GM12891 (cell line): Measurements from ENCODE around the gene FAM222A.

ENCODE experiments used
- DNase-seq: peaks from one replicate; pipeline ENCODE4 v3.0.0; 2011; ENCODE audit warnings: low spot score; ENCODE audit not compliant: insufficient read length
- FAIRE-seq: peaks from 2 replicates; lab custom pipeline; 2011; peaks lifted over from hg19 to GRCh38; lab: Jason Lieb, UNC
- PAX5 ChIP-seq: IDR thresholded peaks from 2 replicates; pipeline ENCODE4 v1.6.1; 2011; ENCODE audit warnings: low read length, moderate library complexity, mild to moderate bottlenecking; ENCODE audit not compliant: insufficient read depth, severe bottlenecking
- POLR2A ChIP-seq: IDR thresholded peaks from 2 replicates; pipeline ENCODE4 v1.6.1; 2011; ENCODE audit warnings: low read depth, low read length, control low read depth
- POLR2AphosphoS5 ChIP-seq: IDR thresholded peaks from 2 replicates; pipeline ENCODE4 v1.6.1; 2011; ENCODE audit warnings: low read depth, low read length, control low read depth
- POU2F2 ChIP-seq: IDR thresholded peaks from 2 replicates; pipeline ENCODE4 v1.6.1; 2011; ENCODE audit warnings: low read depth, mild to moderate bottlenecking, control low read depth, low read length, moderate library complexity
- SPI1 ChIP-seq: IDR thresholded peaks from 2 replicates; pipeline ENCODE4 v1.6.1; 2011; ENCODE audit warnings: low read depth, low read length, control low read depth
- TAF1 ChIP-seq: IDR thresholded peaks from 2 replicates; pipeline ENCODE4 v1.6.1; 2011; ENCODE audit warnings: low read depth, low read length, control low read depth

The FAM222A gene

DNA sequence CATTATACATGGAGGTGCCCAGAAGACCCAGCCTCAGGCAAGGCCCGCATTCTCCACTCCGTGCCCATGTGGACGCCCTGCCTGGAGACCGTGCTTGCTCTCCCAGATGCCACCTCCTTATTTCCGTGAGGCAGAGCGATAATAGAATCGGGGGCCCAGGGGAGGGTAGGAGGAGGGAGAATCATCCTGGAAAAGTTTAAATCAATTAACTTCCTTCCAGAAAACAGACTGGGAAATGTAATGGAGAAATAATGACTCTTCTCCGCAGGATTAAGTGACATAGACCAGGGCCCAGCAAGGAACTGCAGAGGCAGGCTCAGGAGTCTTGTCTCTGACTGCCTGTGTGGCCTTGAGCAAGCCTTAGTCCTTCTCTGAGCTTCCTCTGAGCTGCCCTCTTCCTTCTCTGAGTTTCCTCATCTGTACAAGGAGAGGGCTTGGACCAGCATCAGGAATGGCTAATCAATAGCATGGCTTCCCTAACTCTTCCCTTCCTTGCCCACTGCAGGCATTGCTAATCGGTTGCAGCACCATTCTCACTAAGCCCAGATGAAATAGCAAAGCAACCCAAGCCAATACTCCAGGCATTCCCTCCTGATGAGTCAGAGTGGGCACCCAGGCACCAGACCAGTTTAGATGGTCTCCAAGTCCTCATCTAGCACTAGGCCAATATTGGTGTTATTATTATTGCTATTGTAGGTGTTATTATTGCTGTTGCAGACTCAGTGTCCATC lies 11.3 kb upstream of the FAM222A start:
- no peak for DNase-seq
- TF ChIP-seq TAF1: no peak
- no peak for TF ChIP-seq POU2F2
- no peak for TF ChIP-seq POLR2AphosphoS5
- no peak for TF ChIP-seq SPI1
- no peak for TF ChIP-seq POLR2A
- TF ChIP-seq PAX5: no peak
- FAIRE-seq: no peak

- DNase-seq (no peak), FAIRE-seq (no peak)
- TF ChIP-seq POU2F2 (no peak), POLR2A (no peak), PAX5 (no peak), TAF1 (no peak), POLR2AphosphoS5 (no peak), SPI1 (no peak)
These were observed 9.9 kb upstream of the FAM222A start for GRCh38 chr12:109703684-109704083.

GRCh38 chr12:109704371-109705098 lies 9.1 kb upstream of the FAM222A start:
- no peak for DNase-seq
- FAIRE-seq: no peak
- no peak for TF ChIP-seq POLR2AphosphoS5
- TF ChIP-seq POLR2A: no peak
- no peak for TF ChIP-seq SPI1
- no peak for TF ChIP-seq TAF1

GRCh38 chr12:109705291-109705690 lies 8.3 kb upstream of the FAM222A start:
- no peak for FAIRE-seq

GRCh38 chr12:109706398-109706746 lies 7.3 kb upstream of the FAM222A start:
- FAIRE-seq: no peak
- TF ChIP-seq TAF1: no peak
- no peak for TF ChIP-seq POLR2AphosphoS5
- TF ChIP-seq SPI1: no peak
- no peak for TF ChIP-seq PAX5
- no peak for TF ChIP-seq POLR2A
- TF ChIP-seq POU2F2: no peak
- no peak for DNase-seq

More at GRCh38 chr12:109705291-109705690, 8.3 kb upstream of the FAM222A start:
- no peak for DNase-seq
- TF ChIP-seq POLR2AphosphoS5: no peak
- no peak for TF ChIP-seq PAX5
- TF ChIP-seq POLR2A: no peak
- no peak for TF ChIP-seq SPI1
- no peak for TF ChIP-seq POU2F2
- TF ChIP-seq TAF1: no peak

- TF ChIP-seq POU2F2 (no peak), PAX5 (no peak), POLR2A (no peak), TAF1 (no peak), SPI1 (no peak), POLR2AphosphoS5 (no peak)
- DNase-seq (no peak), FAIRE-seq (no peak)
These were observed 6.7 kb upstream of the FAM222A start for GRCh38 chr12:109706747-109707469.

GRCh38 chr12:109707470-109707821 lies 6.2 kb upstream of the FAM222A start:
- FAIRE-seq: no peak
- no peak for DNase-seq
- TF ChIP-seq TAF1 (no peak), POU2F2 (no peak), POLR2A (no peak), PAX5 (no peak), POLR2AphosphoS5 (no peak), SPI1 (no peak)

- no peak for DNase-seq
- no peak for TF ChIP-seq PAX5
- TF ChIP-seq POLR2AphosphoS5: no peak
- no peak for FAIRE-seq
These were observed 4.7 kb upstream of the FAM222A start for GRCh38 chr12:109708939-109709338.

DNA sequence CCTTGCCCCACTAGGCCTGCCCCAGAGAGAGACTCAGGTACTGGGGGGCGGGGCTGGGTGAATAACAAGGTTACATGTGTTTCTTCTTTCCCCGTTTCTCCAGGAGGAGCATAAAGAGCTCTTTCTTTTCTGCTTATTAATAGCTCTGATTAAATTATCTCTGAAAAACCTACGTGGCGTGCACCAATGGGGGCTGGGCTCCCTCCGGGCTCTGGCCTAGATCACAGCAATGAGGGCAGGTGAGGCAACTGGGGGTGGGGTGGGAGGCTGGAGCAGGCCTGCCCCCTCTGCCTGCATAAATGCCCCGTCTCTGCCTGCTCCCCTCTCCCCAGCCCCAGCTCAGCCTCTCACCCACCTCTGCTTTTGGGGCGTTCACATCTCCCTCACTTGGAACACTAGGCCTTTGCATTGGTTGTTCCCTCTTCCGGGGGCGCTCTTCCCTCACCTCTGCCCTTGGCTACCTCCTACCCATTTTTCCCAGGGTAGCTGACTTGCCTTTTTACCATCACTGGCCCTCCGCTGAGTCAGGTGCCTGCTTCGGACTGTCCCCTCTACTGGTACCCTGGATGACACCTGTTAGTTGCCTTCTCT lies 4.1 kb upstream of the FAM222A start:
- TF ChIP-seq POLR2AphosphoS5 (no peak), TAF1 (no peak), POU2F2 (no peak), POLR2A (no peak), SPI1 (no peak)
- no peak for FAIRE-seq
- no peak for DNase-seq
